SK-N-SH (cell line): Measurements from ENCODE around the gene ZMIZ1. TPM values are rescaled to one million over a fixed set of nuclear protein-coding genes. Genes with fewer than 3 reads are reported as not detected.

Source experiments
- CTCF ChIA-PET: fragments of 300-600, 350-600 bp; formaldehyde crosslinking; extraction: SDS; loops from one replicate; lab custom pipeline; 2021; lab: Yijun Ruan, JAX
- POLR2A ChIA-PET: fragments of 350-600 bp; sonication (Branson Sonifier 250); formaldehyde crosslinking; extraction: SDS; loops from one replicate; lab custom pipeline; 2020; ENCODE audit warnings: antibody characterized with exemption, inconsistent platforms; lab: Yijun Ruan, JAX
- DNase-seq: peaks from one replicate; pipeline ENCODE4 v3.0.0; 2012
- H2AFZ ChIP-seq: fragments of 200-600 bp; sonication (generic); 2 replicates; pipeline ENCODE4 v1.8.1; 2016; ENCODE audit warnings: antibody characterized with exemption, mild to moderate bottlenecking, low read depth
- H3F3A ChIP-seq: fragments of 200-600 bp; sonication (generic); replicated peaks from 2 replicates; pipeline ENCODE3; 2016; ENCODE audit warnings: antibody characterized with exemption, mild to moderate bottlenecking; ENCODE audit not compliant: insufficient read depth
- H3K27ac ChIP-seq, 2 experiments: fragments of 200-500 bp in 1 of 2; fragments of 200-600 bp in 1 of 2; sonication (Bioruptor generic) in 1 of 2; sonication (generic), shearing (Covaris generic) in 1 of 2; 2 replicates each; pipeline versions ENCODE4 v1.5.1 to v1.6.1; 2014 to 2016; ENCODE audit warnings: low read depth in 2 of 2, inconsistent platforms in 1 of 2, low read length in 1 of 2, mild to moderate bottlenecking in 1 of 2, mixed read lengths in 1 of 2
- H3K27me3 ChIP-seq: fragments of 200-600 bp; sonication (generic), shearing (Covaris generic); 2 replicates; pipeline ENCODE4 v1.6.1; 2016; ENCODE audit warnings: mixed run types; ENCODE audit not compliant: insufficient read depth
- H3K36me3 ChIP-seq, 2 experiments: fragments of 200-500 bp in 1 of 2; fragments of 200-600 bp in 1 of 2; sonication (Bioruptor generic) in 1 of 2; sonication (generic) in 1 of 2; replicated peaks in 1 of 2; 2 replicates each; pipeline versions ENCODE3 to v1.5.1; 2014 to 2016; ENCODE audit warnings: low read length in 1 of 2, mild to moderate bottlenecking in 1 of 2; ENCODE audit not compliant: insufficient read depth in 2 of 2, control insufficient read depth in 1 of 2
- H3K4me1 ChIP-seq, 2 experiments: fragments of 200-500 bp in 1 of 2; fragments of 200-600 bp in 1 of 2; sonication (Bioruptor generic) in 1 of 2; sonication (generic), shearing (Covaris generic) in 1 of 2; 2 replicates each; pipeline versions ENCODE4 v1.5.1 to v1.6.1; 2014 to 2016; ENCODE audit warnings: low read depth in 1 of 2, low read length in 1 of 2, mixed run types in 1 of 2; ENCODE audit not compliant: insufficient read depth in 2 of 2, control insufficient read depth in 1 of 2
- H3K4me2 ChIP-seq: fragments of 200-600 bp; sonication (generic), shearing (Covaris generic); 2 replicates; pipeline ENCODE4 v1.6.1; 2017; ENCODE audit warnings: mixed run types
- H3K4me3 ChIP-seq, 2 experiments: fragments of 200-500 bp in 1 of 2; fragments of 200-600 bp in 1 of 2; sonication (Bioruptor generic) in 1 of 2; sonication (generic), shearing (Covaris generic) in 1 of 2; 2 replicates each; pipeline versions ENCODE4 v1.5.1 to v1.8.1; 2014 to 2016; ENCODE audit warnings: low read depth in 2 of 2, inconsistent platforms in 1 of 2, low read length in 1 of 2, mild to moderate bottlenecking in 1 of 2, mixed read lengths in 1 of 2, moderate library complexity in 1 of 2
- H3K79me2 ChIP-seq: fragments of 200-600 bp; sonication (generic); 2 replicates; pipeline ENCODE4 v1.8.1; 2017; ENCODE audit warnings: mild to moderate bottlenecking; ENCODE audit not compliant: insufficient read depth
- H3K9ac ChIP-seq: fragments of 200-600 bp; sonication (generic); 2 replicates; pipeline ENCODE4 v1.6.1; 2017; ENCODE audit warnings: mixed run types
- H3K9me2 ChIP-seq: fragments of 200-600 bp; sonication (generic); 2 replicates; pipeline ENCODE4 v1.6.1; 2017; ENCODE audit warnings: mixed run types
- H3K9me3 ChIP-seq: fragments of 200-600 bp; sonication (generic); 2 replicates; pipeline ENCODE4 v1.6.1; 2017; ENCODE audit warnings: mixed run types, mild to moderate bottlenecking, moderate library complexity
- H4K20me1 ChIP-seq: fragments of 200-600 bp; sonication (generic); 2 replicates; pipeline ENCODE4 v1.6.1; 2017; ENCODE audit warnings: mild to moderate bottlenecking, mixed run types; ENCODE audit not compliant: insufficient read depth
- CHD2 ChIP-seq: fragments of 150-350 bp; IDR thresholded peaks from 2 replicates; pipeline ENCODE4 v1.6.1; 2018; ENCODE audit warnings: low read length; ENCODE audit not compliant: partially characterized antibody
- CTCF ChIP-seq: fragments of 200-600 bp; sonication (generic); IDR thresholded peaks from 2 replicates; pipeline ENCODE4 v1.6.1; 2017; ENCODE audit warnings: antibody characterized with exemption, mild to moderate bottlenecking, moderate library complexity
- ELF1 ChIP-seq: IDR thresholded peaks from 2 replicates; pipeline ENCODE4 v1.4.0; 2012
- EP300 ChIP-seq, 2 experiments: IDR thresholded peaks; 2 replicates each; pipeline versions ENCODE4 v1.4.0 to v1.6.1; 2012; ENCODE audit warnings: borderline replicate concordance in 1 of 2, low read depth in 1 of 2, low read length in 1 of 2
- EZH2phosphoT487 ChIP-seq: fragments of 200-600 bp; sonication (generic); IDR thresholded peaks from 2 replicates; pipeline ENCODE4 v1.6.1; 2017; ENCODE audit warnings: low read depth, mixed run types, mild to moderate bottlenecking, antibody characterized with exemption, moderate library complexity, borderline replicate concordance
- FOSL2 ChIP-seq: IDR thresholded peaks from 2 replicates; pipeline ENCODE4 v1.4.0; 2012; ENCODE audit warnings: low read depth, mild to moderate bottlenecking, moderate library complexity, borderline replicate concordance
- FOXJ3 ChIP-seq: sonication (generic); formaldehyde crosslinking; IDR thresholded peaks from 2 replicates; pipeline ENCODE4 v1.5.1; 2020; ENCODE audit warnings: mild to moderate bottlenecking, missing genetic modification reagents
- GABPA ChIP-seq: IDR thresholded peaks from 2 replicates; pipeline ENCODE4 v1.4.0; 2012; ENCODE audit warnings: low read depth, mild to moderate bottlenecking
- GATA2 ChIP-seq: sonication (generic); formaldehyde crosslinking; IDR thresholded peaks from 2 replicates; pipeline ENCODE4 v1.5.0; 2020; ENCODE audit warnings: mild to moderate bottlenecking, missing genetic modification reagents
- IRF3 ChIP-seq: fragments of 150-350 bp; IDR thresholded peaks from 2 replicates; pipeline ENCODE4 v1.6.1; 2016; ENCODE audit warnings: mild to moderate bottlenecking, low read depth, low read length
- MEF2A ChIP-seq: IDR thresholded peaks from 2 replicates; pipeline ENCODE4 v1.4.0; 2012; ENCODE audit warnings: low read depth, borderline replicate concordance
- MXI1 ChIP-seq: IDR thresholded peaks from 2 replicates; pipeline ENCODE4 v1.6.1; 2012; ENCODE audit warnings: mild to moderate bottlenecking, low read depth, low read length, improper control_type of control experiment
- NFIC ChIP-seq: IDR thresholded peaks from 2 replicates; pipeline ENCODE4 v1.4.0; 2012; ENCODE audit warnings: borderline replicate concordance
- RXRA ChIP-seq: IDR thresholded peaks from 2 replicates; pipeline ENCODE4 v1.4.0; 2012; ENCODE audit warnings: low read depth, mild to moderate bottlenecking, borderline replicate concordance
- SMC3 ChIP-seq: IDR thresholded peaks from 2 replicates; pipeline ENCODE4 v1.6.1; 2012; ENCODE audit warnings: low read depth, low read length, improper control_type of control experiment
- TEAD4 ChIP-seq: IDR thresholded peaks from 2 replicates; pipeline ENCODE4 v1.4.0; 2012; ENCODE audit warnings: mild to moderate bottlenecking, borderline replicate concordance; ENCODE audit not compliant: insufficient read depth
- USF1 ChIP-seq: IDR thresholded peaks from 2 replicates; pipeline ENCODE4 v1.4.0; 2012; ENCODE audit warnings: low read depth, borderline replicate concordance
- USF2 ChIP-seq: fragments of 150-350 bp; IDR thresholded peaks from 2 replicates; pipeline ENCODE4 v1.6.1; 2017; ENCODE audit warnings: antibody characterized with exemption, low read length, low read depth, borderline replicate concordance
- ZBTB33 ChIP-seq: IDR thresholded peaks from 2 replicates; pipeline ENCODE4 v1.4.0; 2012; ENCODE audit warnings: low read depth, borderline replicate concordance
- WGBS: methylation state at CpG from one replicate; pipeline ENCODE4 v1.1.6; 2017; ENCODE audit warnings: low lambda C conversion rate; 5-methylcytosine and 5-hydroxymethylcytosine counted together
- polyA plus RNA-seq, 3 experiments: library from polyadenylated mRNA; depleted of rRNA; stranded (reverse); fragments of >200 nt; gene quantifications; 2 replicates each; pipeline ENCODE4 v1.2.3, GENCODE V29; 2012

The ZMIZ1 gene
- polyA plus RNA-seq, 1 of the 3 experiments (the other 2 are of a cell fraction): 23.5 TPM

- ChIA-PET POLR2A (no interaction called here), CTCF (no interaction called here)
- H3K4me2 ChIP-seq: peak overlapping the region; percentile 63; the same call in 1 of the 2 replicates
- H3F3A ChIP-seq: peaks cover 34% of the 10 kb centered on the region
- TF ChIP-seq GABPA (no peak), CHD2 (no peak), EZH2phosphoT487 (no peak), CTCF (no peak), MXI1 (no peak), USF2 (no peak), ELF1 (no peak), FOSL2 (no peak), FOXJ3 (CRISPR knock-in tag) (no peak), SMC3 (no peak), IRF3 (no peak), TEAD4 (no peak), EP300 (IDR thresholded peaks at IDR 0.05; ENCODE audit: borderline replicate concordance in 1 of 2, low read depth in 1 of 2, low read length in 1 of 2) (no peak), RXRA (no peak), GATA2 (no peak), MEF2A (no peak), USF1 (no peak), NFIC (no peak), ZBTB33 (no peak)
- peaks cover 14% of the 10 kb centered on the region for H4K20me1 ChIP-seq
- no peak overlapping the region for H3K4me3 ChIP-seq
- peak overlapping the region; percentile 54 for H3K9ac ChIP-seq
- DNase-seq: no peak
- H2AFZ ChIP-seq: no peak overlapping the region
- peaks cover 67% of the 10 kb centered on the region for H3K79me2 ChIP-seq
- H3K9me2 ChIP-seq: no peaks in the 10 kb centered on the region
- peaks cover 47 to 99% of the 10 kb centered on the region in 2 experiments for H3K4me1 ChIP-seq
- no peaks in the 10 kb centered on the region for H3K9me3 ChIP-seq
- H3K36me3 ChIP-seq: peaks cover 8% of the 10 kb centered on the region in 2 experiments
- H3K27me3 ChIP-seq: no peaks in the 10 kb centered on the region
- 72% methylated on average over 4 of the region's 6 CpGs for WGBS
- peak overlapping the region; percentile 97 to 99 for H3K27ac ChIP-seq
These were observed 197.3 kb downstream of the ZMIZ1 start for GRCh38 chr10:79266084-79266483.
